Sigmoid colon (tissue), 7 donors: ENCODE measurements around the gene FRYL. TPM values are rescaled to one million over a fixed set of nuclear protein-coding genes. Genes with fewer than 3 reads are reported as not detected.

Source experiments
- DNase-seq: peaks from one replicate; pipeline ENCODE4 v3.0.0-alpha.2; 2019
- H3K27ac ChIP-seq, 4 donors: fragments of 200-600 bp; sonication (generic); one replicate each; pipeline ENCODE4 v1.5.1; 2016 to 2019; ENCODE audit warnings: mild to moderate bottlenecking in 1 of 4
- H3K27me3 ChIP-seq, 3 donors: fragments of 200-600 bp; sonication (generic); one replicate each; pipeline ENCODE4 v1.5.1; 2019; ENCODE audit warnings: mild to moderate bottlenecking in 1 of 3
- H3K36me3 ChIP-seq, 4 donors: fragments of 200-600 bp; sonication (generic); one replicate each; pipeline ENCODE4 v1.5.1; 2016 to 2019
- H3K4me1 ChIP-seq, 4 donors: fragments of 200-600 bp; sonication (generic); one replicate each; pipeline ENCODE4 v1.5.1; 2017 to 2019
- H3K4me3 ChIP-seq, 4 donors: fragments of 200-600 bp; sonication (generic); one replicate each; pipeline ENCODE4 v1.5.1; 2017 to 2019; ENCODE audit warnings: mild to moderate bottlenecking in 2 of 4, moderate library complexity in 1 of 4
- H3K9me3 ChIP-seq, 4 donors: fragments of 200-600 bp in 3 of 4; sonication (generic) in 3 of 4; one replicate each; pipeline versions ENCODE4 v1.5.1 to v1.6.1; 2013 to 2019
- EP300 ChIP-seq, 4 donors: sonication (generic); formaldehyde crosslinking; IDR thresholded peaks; one replicate each; pipeline ENCODE4 v1.6.1; 2017; ENCODE audit warnings: antibody characterized with exemption in 4 of 4
- POLR2A ChIP-seq, 2 donors: fragments of 450-650 bp; IDR thresholded peaks; one replicate each; pipeline ENCODE4 v1.6.1; 2016; ENCODE audit warnings: antibody characterized with exemption in 2 of 2, mild to moderate bottlenecking in 2 of 2, moderate library complexity in 2 of 2
- POLR2AphosphoS5 ChIP-seq, 4 donors: sonication (generic); formaldehyde crosslinking; IDR thresholded peaks; one replicate each; pipeline ENCODE4 v1.6.1; 2017; ENCODE audit warnings: antibody characterized with exemption in 4 of 4
- WGBS, 2 donors: extraction: QIAGEN DNeasy Blood & Tissue Kit; methylation state at CpG; one replicate each; pipeline ENCODE4 v1.1.7; 2013; 5-methylcytosine and 5-hydroxymethylcytosine counted together
- intact Hi-C: fragments of 100-400 bp; cut with DNase I; formaldehyde crosslinking; loops from one replicate; pipeline ENCODE4 v1.15.1; 2023
- polyA plus RNA-seq, 3 donors: library from polyadenylated mRNA; stranded (reverse); fragments of 200-250 nt; gene quantifications; one replicate each; pipeline ENCODE4 v1.2.3, GENCODE V29; 2013
- total RNA-seq, 4 donors: library from RNA; depleted of rRNA; stranded (reverse); fragments of >200 nt; gene quantifications; one replicate each; pipeline ENCODE4 v1.1.0, GENCODE V29; 2016
- TF ChIP-seq, protein P1 (sequence below), 4 experiments: fragments of 450-650 bp in 3 of 4; fragments of 200-600 bp in 1 of 4; IDR thresholded peaks; one replicate each; pipeline ENCODE4 v1.5.1; 2016 to 2019; ENCODE audit warnings: antibody characterized with exemption in 4 of 4, mild to moderate bottlenecking in 3 of 4, moderate library complexity in 2 of 4
- donor health status: healthy with polysubstance abuse.
- donor health status: Bipolar disorder and iron deficiency.
- donor health status: healthy.

The FRYL gene
- total and polyA plus RNA-seq, 7 donors, result 41.4 to 72.4 (median 55.0) TPM

DNA sequence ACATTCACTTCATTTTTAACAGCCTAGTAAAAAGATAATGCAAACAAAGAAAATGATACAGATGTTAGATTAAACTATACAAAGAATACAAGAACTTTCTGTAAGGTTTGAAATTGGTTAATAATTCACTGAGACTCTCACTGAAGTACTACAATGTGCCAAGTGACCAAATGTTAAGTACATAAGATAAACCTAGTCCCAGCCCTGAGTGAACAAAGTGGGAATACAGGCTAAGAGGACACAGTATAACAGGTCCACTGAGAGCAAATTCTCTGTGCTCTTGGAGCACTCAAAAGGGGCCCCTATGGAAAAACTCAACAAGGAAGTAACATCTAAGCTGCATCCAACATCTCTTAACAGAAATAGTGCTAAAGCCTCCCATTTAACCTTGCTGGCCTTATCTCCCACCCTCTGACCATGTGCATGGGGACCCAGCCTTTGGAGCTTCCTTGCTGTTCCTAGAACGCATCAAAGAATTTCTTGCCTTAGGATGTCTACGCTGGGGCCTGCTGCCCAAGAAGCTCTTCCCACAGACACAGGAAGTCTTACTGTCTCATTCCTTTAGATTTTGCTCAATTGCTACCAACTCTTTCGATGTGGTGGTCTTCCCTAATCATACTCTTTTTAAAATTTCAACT lies 176.6 kb downstream of the FRYL start:
- 20 to 69% methylated on average over 3 of the region's 3 CpGs for WGBS, 2 donors
- no peaks in the 10 kb centered on the region for H3K9me3 ChIP-seq
- H3K27ac ChIP-seq, result no peak overlapping the region
- no peaks in the 10 kb centered on the region for H3K4me1 ChIP-seq
- no peak overlapping the region for H3K4me3 ChIP-seq
- intact Hi-C loops, result no loop called here
- DNase-seq, result no peak
- TF ChIP-seq POLR2A (IDR thresholded peaks at IDR 0.05), result no peak
- no peak for TF ChIP-seq POLR2AphosphoS5 (IDR thresholded peaks at IDR 0.05)
- no peak for TF ChIP-seq EP300 (IDR thresholded peaks at IDR 0.05)
- TF ChIP-seq, protein P1, sequence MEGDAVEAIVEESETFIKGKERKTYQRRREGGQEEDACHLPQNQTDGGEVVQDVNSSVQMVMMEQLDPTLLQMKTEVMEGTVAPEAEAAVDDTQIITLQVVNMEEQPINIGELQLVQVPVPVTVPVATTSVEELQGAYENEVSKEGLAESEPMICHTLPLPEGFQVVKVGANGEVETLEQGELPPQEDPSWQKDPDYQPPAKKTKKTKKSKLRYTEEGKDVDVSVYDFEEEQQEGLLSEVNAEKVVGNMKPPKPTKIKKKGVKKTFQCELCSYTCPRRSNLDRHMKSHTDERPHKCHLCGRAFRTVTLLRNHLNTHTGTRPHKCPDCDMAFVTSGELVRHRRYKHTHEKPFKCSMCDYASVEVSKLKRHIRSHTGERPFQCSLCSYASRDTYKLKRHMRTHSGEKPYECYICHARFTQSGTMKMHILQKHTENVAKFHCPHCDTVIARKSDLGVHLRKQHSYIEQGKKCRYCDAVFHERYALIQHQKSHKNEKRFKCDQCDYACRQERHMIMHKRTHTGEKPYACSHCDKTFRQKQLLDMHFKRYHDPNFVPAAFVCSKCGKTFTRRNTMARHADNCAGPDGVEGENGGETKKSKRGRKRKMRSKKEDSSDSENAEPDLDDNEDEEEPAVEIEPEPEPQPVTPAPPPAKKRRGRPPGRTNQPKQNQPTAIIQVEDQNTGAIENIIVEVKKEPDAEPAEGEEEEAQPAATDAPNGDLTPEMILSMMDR (IDR thresholded peaks at IDR 0.05), result no peak
- H3K27me3 ChIP-seq, result no peaks in the 10 kb centered on the region
- peaks cover 0 to 11% (median 3%) of the 10 kb centered on the region in 4 donors for H3K36me3 ChIP-seq

DNA sequence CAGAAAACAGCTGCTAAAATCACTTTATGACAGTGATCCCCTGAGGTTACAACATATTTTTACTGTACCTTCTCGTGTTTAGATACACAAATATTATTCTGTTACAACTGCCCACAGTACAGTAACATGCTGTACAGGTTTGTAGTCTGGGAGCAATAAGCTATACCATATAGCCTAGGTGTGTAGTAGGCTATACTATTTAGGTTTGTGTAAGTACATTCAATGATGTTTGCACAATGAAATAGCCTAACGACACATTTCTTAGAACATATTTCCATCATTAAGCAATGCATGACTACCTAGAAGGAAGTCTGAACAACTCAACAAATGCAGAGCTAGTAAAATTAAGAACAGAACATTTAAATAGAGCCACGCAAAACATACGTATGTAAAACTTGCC lies 177.3 kb downstream of the FRYL start:
- Histone ChIP-seq H3K36me3 (peaks cover 0 to 17% (median 3%) of the 10 kb centered on the region in 4 donors), H3K4me3 (no peak overlapping the region), H3K27me3 (no peaks in the 10 kb centered on the region), H3K27ac (no peak overlapping the region), H3K4me1 (no peaks in the 10 kb centered on the region), H3K9me3 (no peaks in the 10 kb centered on the region)
- no peak for DNase-seq
- intact Hi-C loops, result no loop called here
- TF ChIP-seq, protein P1 (IDR thresholded peaks at IDR 0.05), result no peak
- TF ChIP-seq POLR2AphosphoS5 (IDR thresholded peaks at IDR 0.05), result no peak
- TF ChIP-seq POLR2A (IDR thresholded peaks at IDR 0.05), result no peak
- WGBS, 2 donors, result 23 to 74% methylated on average over 4 of the region's 4 CpGs

DNA sequence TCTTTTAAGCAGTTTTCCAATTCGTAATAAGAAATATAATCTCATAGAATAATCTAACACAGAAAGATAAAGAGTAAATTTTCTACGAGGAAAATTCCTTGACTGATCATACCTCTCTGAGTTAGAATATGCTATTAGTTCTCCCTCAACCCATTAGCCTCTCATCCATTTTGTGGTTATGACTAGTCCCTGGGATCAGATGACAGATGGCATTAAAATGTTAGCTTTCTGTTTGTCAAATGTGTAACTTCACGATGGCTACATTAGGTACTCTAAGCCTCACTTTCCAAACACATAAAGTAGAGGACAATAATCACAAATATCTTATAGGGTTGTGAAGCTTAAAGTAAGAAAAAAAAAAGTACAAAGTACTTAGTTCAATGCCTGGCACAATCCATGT lies 177.9 kb downstream of the FRYL start:
- intact Hi-C loops, result no loop called here
- no peak for DNase-seq
- WGBS, 2 donors, result 19 to 71% methylated on average over 3 of the region's 3 CpGs
- H3K9me3 ChIP-seq, result no peaks in the 10 kb centered on the region
- peaks cover 0 to 17% (median 3%) of the 10 kb centered on the region in 4 donors for H3K36me3 ChIP-seq
- H3K27ac ChIP-seq, result no peak overlapping the region
- no peaks in the 10 kb centered on the region for H3K27me3 ChIP-seq
- no peak for TF ChIP-seq POLR2A (IDR thresholded peaks at IDR 0.05)
- TF ChIP-seq EP300 (IDR thresholded peaks at IDR 0.05), result no peak
- H3K4me3 ChIP-seq, result no peak overlapping the region
- no peaks in the 10 kb centered on the region for H3K4me1 ChIP-seq

DNA sequence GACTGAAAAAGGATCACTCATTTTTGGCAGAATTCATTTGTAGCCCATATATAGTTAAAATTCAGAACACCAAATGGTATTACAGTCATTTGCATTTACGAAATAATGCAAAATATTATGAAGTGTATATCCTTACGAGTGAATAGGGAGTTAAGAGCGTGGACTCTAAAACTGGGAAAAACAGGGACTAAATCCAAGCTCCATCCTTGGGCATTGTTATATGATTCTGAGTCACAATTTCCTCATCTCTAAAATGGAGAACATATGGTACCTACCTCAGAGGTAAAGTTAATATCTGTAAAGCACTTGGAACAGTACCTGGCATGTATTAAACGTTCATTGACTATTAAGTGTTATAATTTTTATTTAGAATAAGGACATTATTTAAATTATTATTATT lies 183.7 kb downstream of the FRYL start:
- DNase-seq, result no peak
- 89 to 91% methylated on average over 4 of the region's 4 CpGs for WGBS, 2 donors
- Histone ChIP-seq H3K4me3 (no peak overlapping the region), H3K27ac (no peak overlapping the region), H3K4me1 (no peaks in the 10 kb centered on the region), H3K27me3 (no peaks in the 10 kb centered on the region), H3K36me3 (peaks cover 0 to 34% (median 3%) of the 10 kb centered on the region in 4 donors), H3K9me3 (no peaks in the 10 kb centered on the region)
- TF ChIP-seq EP300 (IDR thresholded peaks at IDR 0.05), result no peak
- TF ChIP-seq, protein P1 (IDR thresholded peaks at IDR 0.05), result no peak
- TF ChIP-seq POLR2AphosphoS5 (IDR thresholded peaks at IDR 0.05), result no peak
- TF ChIP-seq POLR2A (IDR thresholded peaks at IDR 0.05), result no peak
- intact Hi-C loops, result no loop called here

DNA sequence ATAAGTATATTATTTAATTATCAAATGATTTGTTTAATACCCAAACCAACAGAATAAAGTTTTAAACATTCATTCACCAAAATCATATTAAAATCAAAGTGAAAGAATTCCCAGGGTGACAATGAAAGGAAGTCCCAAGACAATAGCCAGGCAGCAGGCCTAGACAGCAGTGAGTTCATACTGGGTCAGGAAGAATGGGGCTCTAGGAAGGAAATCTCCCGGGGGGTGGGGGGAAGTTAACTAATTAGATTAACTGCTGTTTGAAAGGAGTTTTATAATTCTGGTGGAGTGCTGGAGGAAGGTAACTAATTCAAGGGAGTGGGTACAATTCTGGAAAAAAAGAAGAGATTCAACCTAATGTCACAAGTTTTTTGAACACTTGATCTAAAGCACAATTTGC lies 185.9 kb downstream of the FRYL start:
- Histone ChIP-seq H3K9me3 (no peaks in the 10 kb centered on the region), H3K4me3 (no peak overlapping the region), H3K36me3 (peaks cover 0 to 42% (median 3%) of the 10 kb centered on the region in 4 donors), H3K4me1 (no peaks in the 10 kb centered on the region), H3K27ac (no peak overlapping the region), H3K27me3 (no peaks in the 10 kb centered on the region)
- 22 to 24% methylated on average over 1 of the region's 1 CpG for WGBS, 2 donors
- DNase-seq, result no peak
- TF ChIP-seq POLR2A (IDR thresholded peaks at IDR 0.05) (no peak), EP300 (IDR thresholded peaks at IDR 0.05) (no peak), POLR2AphosphoS5 (IDR thresholded peaks at IDR 0.05) (no peak)
- TF ChIP-seq, protein P1 (IDR thresholded peaks at IDR 0.05), result no peak
- intact Hi-C loops, result no loop called here
